Measurements from ENCODE around the gene GABBR1.

DNA sequence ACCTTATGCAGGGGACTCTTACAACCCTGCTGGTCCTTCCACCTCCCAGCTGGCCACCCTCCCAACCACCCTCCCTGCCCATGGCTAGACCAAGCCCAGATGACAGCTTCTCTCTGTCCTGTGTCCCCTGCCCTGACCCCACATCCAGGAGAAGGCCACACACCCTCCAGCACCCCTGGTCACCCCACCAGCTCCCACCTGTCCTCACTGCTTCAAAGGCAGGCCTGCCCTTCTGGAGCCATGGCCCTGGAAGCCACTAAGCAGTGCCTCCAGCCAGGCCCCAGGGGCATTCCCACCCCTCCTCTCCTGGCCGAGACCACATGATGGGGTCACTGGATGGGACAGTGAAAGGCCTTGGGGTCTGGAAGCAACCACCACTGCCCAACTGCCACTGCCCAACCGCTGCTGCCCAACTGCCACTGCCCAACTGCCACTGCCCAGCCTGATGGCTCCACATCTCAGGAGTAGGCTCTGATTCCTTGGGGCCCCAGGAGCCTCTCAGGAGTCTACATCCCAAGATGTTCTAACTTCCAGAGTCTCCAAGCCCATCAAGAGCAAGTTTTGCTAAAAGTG, 103.9 kb downstream of the GABBR1 start:
- no peak for TF ChIP-seq YY1 (IDR thresholded peaks at IDR 0.05; ENCODE audit: insufficient read depth, insufficient read length)
- TF ChIP-seq ZNF274 (IDR thresholded peaks at IDR 0.05; ENCODE audit: low read depth, low read length) = no peak
